Upper lobe of left lung (tissue), 4 donors: Measurements from ENCODE around the gene KANTR.

ENCODE experiments used
- CTCF ChIP-seq, 6 experiments: fragments of 450-650 bp in 4 of 6; fragments of 200-600 bp in 2 of 6; sonication (generic) in 2 of 6; IDR thresholded peaks; one replicate each; pipeline ENCODE4 v1.5.1; 2016 to 2019; ENCODE audit warnings: antibody characterized with exemption in 6 of 6
- EP300 ChIP-seq, 4 donors: sonication (generic); formaldehyde crosslinking; IDR thresholded peaks; one replicate each; pipeline ENCODE4 v1.5.1; 2017; ENCODE audit warnings: antibody characterized with exemption in 4 of 4, control low read depth in 2 of 4
- POLR2A ChIP-seq, 4 donors: fragments of 450-650 bp; IDR thresholded peaks; one replicate each; pipeline ENCODE4 v1.5.1; 2016 to 2017; ENCODE audit warnings: antibody characterized with exemption in 4 of 4, mild to moderate bottlenecking in 2 of 4

- TF ChIP-seq CTCF (IDR thresholded peaks at IDR 0.05) (no peak), POLR2A (IDR thresholded peaks at IDR 0.05) (no peak), EP300 (IDR thresholded peaks at IDR 0.05) (no peak)
Measured at GRCh38 chrX:53087388-53087831, 6.5 kb upstream of the KANTR start.
